Activated CD4-positive, alpha-beta T cell treated with anti-CD3 and anti-CD28 coated beads, Interleukin-2, amount 50 U/mL, for 4 hours (primary cell): Measurements from ENCODE around the gene KRT6C.

Source experiments
- DNase-seq, 2 experiments: peaks; one replicate each; pipeline ENCODE4 v3.0.0-alpha.2; 2020

Gene KRT6C

DNA sequence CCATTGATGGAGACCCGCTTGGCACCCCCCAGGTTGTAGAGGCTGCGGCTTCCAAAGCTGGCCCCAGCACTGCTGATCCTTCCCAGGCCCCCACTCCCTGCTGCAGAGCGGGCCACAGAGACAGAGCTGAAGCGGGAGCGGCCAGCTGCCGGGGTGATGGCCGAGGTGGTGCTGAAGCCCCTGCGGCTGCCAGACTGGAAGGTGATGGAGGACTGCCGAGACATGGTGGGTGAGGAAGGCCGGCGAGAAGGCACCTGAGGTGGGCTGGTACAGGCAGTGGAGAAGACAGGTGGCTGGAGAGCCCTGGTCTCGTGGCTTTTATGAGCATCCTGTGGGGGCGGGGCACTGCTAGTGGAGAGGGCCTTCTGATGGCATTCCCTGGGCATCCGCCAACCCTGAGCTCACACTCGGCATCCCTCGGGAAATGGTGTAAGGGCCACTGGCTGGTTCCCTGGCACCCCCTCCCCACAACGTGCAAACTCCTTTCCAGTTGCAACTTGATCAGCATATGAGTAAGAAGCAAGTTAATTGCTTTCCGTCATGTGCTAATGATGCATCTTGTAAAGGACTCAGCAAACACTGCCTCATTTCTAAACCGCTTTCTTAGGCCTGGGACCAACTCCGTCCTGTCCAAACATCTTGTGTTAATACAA, 39.4 kb downstream of the KRT6C start, which contains the start of gene KRT75:
KRT75 (minus strand) TSS at position 291 of the 653 bp plus-strand sequence; CDS start at position 224, 67 bp downstream.
- DNase-seq: no peak

DNA sequence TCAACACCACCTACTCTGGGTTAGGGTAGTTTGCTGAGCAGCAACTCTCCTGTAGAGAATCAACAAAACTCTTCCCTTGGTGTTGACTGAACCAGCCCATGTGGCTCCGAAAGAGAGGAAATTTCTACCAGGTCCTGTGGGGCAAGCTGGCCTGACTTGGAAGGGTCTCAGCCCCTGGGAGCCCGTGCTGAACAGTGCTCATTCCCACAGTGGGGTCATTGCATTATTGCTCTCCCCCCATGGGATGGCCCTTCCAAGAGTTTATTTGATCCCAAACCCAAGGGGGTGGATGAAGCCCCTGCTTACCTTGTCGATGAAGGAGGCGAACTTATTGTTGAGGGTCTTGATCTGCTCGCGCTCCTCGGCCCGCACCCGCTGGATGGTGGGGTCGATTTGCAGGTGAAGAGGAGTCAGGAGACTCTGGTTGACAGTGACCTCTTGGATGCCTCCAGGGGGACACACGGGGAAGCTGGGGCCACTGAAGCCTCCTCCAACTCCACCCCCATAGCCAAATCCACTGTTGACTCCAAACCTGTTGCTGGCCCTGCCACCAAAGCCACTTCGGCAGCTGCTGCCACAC, 40.0 kb downstream of the KRT6C start:
- no peak for DNase-seq

DNA sequence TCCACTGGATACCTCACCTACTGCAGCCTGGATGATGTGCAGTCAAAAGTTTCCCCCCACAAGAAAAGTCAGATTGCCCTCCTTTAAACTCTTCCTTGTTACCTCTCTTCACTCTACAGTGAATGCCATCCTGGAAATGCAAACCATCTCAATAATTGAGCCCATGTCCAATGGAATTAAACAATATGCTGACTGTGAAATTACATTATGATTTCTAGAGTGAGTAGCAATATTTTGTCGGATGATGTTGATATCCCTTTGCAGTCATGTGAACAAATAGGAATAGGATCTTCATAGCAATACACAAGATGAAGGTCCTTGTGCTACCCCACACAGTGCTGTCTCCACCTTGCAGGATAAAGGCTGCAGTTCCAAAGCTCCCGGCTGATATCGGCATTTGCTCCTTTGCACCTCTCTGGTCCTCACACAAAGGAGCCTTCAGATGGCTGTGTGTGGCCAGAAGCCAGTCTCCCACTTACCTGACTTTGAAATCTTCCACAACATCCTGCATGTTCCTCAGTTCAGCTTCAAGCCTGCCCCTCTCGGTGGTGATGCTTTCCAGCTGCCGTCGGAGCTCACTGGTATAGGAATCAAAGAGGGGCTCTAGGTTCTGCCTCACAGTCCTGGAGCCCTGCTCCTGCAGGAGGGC, 40.9 kb downstream of the KRT6C start:
- DNase-seq: no peak

DNA sequence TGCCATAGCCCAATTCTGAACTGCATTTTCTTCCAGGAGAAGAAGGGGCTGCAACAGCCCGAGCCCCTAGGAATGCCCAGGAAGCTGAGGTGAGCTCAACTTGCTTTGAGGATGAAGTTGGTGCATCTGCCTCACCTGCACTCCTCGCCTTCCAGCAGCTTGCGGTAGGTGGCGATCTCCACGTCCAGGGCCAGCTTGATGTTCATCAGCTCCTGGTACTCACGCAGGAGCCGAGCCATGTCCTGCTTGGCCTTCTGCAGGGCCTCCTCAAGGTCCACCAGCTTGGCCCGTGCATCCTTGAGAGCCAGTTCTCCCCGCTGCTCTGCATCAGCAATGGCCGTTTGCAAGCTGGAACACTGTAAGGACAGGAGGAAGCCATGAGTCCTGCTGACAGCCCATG, 45.5 kb downstream of the KRT6C start:
- no peak for DNase-seq

DNA sequence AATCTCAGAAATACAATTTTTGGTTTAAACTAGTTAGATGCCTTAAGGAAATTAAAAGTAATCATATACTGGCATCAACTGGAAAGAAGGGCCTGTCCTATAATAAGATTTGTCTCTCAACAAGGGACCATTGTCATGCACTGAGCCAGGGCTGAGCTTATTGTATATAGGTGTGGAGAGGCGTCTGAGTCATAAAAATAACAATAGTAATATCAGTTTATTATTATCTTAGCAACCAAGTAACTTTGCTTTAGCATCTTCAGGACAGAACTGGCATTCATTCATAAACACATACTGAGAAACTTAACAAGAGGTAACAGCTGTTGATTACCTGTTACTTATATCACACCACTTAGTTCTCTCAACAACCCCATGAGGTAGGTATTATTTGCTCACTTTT, 46.5 kb downstream of the KRT6C start:
- no peak for DNase-seq

DNA sequence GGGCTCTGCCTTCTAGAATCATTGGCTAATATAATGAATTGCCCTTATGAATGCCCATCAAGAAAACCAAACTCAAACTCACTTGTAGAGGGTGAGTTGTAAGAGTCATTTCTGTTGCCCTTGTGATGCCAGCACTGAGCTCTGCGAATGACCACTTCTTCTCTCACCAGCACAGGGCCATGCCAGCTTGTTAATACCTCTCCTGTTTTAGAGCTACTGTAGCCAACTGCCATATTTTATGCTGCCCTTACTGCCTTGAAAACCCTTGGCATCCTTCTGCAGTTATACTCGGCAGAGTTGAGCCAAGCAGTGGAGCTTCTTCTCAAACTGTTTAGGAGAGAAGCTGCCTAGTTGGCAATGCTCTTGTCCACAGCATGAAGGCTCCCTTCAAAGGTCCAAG, 47.6 kb downstream of the KRT6C start:
- DNase-seq: no peak

DNA sequence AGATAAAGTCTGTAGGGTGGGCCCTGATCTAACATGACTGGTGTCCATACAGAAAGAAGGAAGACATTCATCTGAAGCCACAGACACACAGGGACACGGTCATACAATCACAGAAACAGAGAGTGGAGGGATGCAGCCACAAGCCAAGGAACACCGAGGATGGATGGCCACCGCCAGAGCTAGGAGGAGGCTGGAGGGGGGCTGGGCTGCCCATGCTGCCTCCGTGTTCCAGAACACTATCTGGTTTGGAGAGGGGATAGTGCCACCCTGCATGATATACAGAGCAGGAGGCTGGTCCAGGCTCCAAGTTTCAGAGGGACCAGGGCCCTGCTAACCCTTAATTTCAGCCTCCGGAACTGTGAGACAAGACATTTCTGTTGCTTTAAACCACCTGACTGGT, 48.1 kb downstream of the KRT6C start:
- no peak for DNase-seq

DNA sequence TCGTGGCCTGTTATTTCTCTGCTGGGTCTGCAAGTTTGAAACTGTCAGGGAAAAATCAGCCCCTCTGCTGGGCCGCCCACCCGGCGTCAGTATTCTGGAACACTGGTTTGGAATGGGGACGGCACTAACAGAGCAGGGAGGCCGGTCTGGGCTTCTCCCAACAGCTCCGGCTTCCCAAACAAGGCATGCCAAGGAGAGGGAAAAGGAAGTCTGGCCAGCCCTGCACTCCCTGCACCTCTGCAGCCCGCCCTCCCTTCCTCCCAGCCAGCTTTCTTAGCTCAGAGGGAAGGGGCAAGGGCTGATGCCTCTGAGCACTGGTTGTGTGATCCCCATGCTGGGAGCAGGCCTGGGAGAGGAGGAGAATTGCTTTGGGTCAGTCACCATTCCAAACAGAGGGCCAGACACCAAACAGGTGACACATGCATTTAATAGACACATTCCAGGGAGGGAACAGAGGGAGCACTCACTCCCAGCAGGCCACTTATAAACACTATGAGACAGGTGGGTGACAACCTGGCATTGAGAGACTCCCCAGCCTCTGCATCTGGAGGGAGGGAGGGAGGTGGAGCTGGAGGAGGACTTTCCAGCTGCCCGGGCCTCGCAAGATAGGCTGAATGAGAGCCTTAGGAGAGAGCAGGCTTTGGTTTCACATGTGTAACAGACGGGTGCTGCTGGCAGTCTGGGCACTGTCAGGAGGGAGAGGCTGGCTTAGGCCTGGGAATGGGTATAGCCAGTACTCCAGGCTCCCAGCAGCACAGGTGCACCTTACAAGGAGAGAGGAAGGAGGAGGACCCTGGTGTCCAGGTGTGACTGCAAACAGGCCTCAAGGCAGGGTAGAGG, 49.7 kb downstream of the KRT6C start:
- DNase-seq: no peak

DNA sequence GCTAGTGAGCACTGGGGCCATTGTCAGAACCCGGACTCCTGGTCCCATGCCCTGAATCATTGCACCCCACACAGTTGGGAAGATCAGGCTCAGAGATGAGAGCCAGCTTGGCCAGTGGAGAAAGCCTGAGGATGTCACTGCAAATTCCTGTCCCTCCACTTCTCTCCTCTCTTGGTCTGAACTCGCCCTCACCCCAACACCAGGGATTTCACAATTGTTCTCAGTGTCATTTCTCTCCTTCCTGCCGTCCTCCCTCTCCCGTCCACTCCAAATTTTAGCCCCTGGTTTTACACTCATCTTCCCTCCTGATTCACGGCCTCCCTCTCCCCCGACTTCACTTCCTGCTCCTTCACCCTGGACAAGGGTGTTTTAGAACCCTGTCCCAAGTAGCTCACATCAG, 50.6 kb downstream of the KRT6C start:
- no peak for DNase-seq

DNA sequence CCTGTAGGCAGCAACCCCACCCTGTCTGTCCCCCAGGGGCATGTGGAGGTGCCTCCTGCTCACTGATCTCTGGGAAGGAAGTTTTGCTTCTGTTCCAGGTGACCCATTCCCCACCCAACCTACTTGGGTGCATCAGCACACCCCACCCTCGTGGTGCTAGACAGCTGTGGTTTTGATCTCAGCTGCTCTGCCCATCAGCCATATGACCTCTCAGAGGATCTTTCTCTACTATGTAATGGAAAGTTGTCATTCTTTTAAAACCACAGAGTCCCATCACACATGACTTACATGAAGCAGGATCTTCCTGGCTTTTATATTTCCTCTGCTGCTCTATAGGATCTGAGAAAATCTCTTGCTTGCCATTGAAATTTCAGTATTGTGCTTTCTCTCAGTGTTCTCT, 53.9 kb downstream of the KRT6C start:
- no peak for DNase-seq

DNA sequence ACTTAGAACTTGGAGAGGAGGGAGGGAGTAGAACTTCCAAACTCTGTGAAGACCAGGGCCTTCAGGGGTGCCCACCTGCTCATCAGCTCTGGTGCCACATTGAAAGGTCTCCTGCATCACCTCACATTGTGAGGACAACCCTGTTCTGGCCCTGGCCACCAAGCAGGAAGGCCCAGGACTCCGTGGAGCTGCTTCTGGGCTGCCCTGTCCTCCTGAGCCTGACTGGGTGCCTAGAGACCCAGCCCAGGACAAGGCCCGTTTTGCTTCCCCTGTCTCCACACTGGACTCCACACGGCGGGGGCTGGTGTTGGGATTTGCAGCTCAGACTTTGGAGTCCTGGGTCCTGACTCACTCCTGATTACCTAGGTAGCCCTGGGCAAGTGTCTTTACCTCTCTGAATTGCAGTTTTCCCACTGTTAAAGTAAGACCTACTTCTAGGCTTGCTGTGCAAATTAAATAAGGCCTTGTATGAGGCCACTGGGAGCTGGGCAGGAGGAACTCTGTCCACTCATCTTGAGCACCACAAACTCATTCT, 55.0 kb downstream of the KRT6C start:
- no peak for DNase-seq
